Measurements from ENCODE around the gene OXT.
A peak's percentile ranks its signal among the peaks of the same experiment; 100 is the strongest.
"Not testable (repeated sequence)": the region's sequence is repeated elsewhere in the genome, so short reads cannot be mapped to it uniquely, and the experiment has no call there.

OXT gene

DNA sequence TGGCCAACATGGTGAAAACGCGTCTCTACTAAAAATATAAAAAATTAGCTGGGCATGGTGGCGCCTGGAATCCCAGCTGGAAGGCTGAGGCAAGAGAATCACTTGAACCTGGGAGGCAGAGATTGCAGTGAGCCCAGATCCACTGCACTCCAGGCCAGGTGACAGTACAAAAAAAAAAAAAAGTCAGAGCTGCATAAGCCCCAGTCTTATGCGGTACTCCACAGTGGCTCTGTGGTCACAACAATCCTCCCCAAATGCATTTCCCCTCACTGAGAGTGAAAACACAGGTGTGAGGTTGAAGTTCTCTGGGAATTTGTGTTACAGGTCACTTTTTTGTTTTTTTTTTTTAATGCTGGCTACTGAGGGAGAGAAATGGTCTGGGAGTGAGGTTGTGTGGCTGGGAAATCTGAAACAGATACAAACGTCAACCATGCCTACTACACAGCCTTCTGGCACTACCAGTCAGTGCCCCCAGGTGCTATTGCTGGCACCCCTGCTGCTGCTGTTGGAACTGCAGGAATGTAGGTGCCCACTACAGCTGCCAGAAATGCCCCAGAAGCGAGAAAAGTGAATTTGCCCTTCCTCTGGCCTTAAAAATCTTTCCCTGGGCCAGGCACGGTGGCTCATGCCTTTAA is 19.9 kb upstream of the OXT start:
- DNase-seq, result no peak

DNA sequence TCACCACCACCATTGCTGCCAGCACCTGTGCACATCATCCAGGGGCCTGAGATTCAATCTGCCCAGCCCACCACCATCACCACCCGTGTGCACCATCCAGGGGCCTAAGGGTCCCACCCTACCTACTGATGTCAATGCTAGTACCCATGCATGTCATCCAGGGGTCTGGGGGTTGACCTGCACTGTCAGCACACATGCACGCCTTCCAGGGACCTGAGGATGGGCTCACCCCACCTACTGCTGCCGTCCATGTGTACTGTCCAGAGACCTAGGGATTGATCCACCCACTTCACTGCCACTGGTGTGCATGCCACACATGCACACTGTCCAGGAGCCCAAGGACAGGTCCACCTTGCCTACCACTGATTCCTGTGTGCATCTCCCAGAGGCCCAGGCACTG is 11.9 kb upstream of the OXT start:
- DNase-seq, result no peak

DNA sequence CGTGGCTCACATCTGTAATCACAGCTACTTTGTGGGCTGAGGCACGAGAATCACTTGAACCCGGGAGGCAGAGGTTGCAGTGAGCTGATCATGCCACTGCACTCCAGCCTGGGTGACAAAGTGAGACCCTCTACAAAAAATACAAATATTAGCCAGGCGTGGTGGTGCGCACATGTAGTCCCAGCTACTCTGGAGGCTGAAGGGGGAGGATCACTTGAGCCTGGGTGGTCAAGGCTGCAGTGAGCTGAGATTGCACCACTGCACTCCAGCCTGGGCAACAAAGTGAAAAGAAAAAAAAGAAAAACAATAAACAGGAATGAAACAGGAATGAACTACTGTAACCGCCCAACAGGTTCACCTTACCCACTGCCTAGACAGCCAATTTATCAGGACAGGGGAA is 7.3 kb upstream of the OXT start:
- DNase-seq, result not testable (repeated sequence)

DNA sequence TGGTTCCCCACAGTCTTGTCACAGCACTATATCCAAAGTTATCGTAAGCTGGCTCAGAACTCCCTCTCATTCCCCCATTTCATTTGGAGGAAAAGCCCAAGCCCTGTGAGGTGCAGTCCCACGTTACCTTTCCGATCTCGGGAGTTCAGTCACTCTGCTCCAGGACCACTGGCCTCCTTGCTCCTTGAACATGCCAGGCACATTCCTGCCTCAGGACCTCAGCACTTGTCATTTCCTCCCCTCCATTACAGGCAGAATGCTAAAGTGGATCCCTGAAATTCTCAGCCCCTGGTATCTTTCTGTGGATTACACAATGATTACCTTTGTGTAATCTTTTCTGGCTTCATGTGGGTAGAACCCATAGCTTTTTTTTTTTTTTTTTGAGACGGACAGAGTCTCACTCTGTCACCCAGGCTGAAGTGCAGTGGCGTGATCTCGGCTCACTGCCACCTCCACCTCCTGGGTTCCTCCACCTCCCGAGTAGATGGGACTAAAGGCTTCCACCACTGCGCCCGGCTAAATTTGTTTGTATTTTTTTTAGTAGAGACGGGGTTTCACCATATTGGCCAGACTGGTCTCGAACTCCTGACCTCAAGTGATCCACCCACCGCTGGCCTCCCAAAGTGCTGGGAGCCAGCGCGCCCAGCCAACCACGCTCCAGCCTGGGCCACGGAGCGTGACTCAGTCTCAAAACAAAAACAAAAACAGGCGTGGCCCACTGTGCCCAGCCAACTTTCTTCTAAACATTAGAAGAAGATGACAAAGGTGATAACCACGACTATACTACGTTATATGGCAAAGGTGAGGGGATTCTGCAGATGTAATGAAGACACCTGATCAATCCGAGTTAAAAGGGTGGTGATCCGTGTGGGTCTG is 4.0 kb upstream of the OXT start:
- DNase-seq, result no peak

DNA sequence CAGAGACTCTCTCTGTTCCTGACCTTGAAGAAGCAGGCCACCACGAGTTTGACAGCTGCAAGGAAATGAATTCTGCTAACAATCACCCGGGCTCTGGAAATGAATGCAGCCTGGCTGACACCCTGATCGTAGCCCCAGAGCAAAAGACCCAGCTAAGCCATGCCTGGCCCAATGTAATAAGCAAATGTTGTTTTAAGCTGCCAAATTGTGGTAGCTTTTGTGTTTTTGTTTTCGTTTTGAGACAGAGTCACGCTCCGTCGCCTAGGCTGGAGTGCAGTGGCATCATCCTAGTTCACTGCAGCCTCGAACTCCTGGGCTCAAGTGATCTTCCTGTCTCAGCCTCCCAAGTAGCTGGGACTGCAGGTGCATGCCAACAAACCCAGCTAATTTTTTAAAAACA is 3.3 kb upstream of the OXT start:
- no peak for DNase-seq

DNA sequence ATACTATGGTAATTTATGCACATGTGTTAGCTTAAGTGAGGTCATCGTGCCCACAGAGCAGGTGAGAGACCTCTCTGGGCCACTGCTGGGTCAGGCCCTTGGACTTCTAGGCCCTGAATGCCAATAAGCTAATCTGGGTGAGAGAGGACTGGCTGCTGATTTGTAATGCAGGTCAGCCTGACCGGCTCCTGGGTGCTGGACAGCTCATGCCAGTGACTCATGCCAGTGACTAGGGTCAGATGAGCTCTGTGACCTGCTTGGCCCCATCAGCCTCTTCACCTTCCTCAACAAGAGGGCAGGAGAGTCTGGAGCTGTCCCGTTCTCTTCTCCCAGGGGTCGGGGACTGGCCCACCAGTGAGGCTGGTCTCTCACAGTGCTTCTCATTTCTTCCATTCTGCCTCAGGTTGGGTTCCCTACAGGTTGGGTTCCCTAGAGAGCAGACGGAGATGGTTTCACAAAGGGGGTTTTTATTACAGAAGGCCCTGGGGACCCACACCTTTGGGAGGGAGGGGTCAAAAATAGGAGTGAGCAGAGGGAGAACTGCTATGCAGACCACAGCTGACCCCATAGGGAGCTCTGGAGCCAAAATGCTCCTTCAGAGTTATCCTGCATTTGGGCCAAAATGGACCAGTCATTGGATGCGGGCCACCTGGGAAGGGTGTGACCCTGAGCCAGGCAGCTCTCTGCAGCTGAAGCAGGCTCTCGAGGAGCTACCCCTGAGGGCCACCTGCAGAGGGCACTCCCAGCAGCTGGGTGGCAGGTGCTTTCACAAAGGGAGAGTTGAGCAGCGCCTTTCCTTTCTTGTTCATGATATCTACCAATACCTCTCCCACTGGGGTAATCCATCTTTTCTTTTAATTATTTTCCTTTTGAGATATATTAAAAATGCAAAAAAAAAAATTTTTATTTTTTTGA is 2.2 kb upstream of the OXT start:
- peak; percentile 40 for DNase-seq

DNA sequence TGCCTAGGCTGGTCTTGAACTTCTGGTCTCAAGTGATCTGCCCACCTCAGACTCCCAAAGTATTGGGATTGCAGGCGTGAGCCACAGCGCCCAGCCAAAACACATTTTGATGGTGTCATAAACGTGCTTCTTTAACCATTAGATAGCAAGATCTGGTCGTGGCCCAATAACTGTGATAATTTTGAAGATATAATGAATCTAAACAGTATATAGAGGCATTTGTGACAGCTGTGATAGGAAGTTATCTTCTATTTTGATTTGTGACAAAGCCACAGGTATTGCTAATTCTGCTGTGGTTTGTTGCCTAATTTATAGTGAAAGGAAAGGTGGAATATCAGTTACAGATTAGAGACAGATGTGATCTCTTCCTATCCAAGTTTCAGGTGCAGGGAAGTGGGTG is 695 bp upstream of the OXT start:
- no peak for DNase-seq

DNA sequence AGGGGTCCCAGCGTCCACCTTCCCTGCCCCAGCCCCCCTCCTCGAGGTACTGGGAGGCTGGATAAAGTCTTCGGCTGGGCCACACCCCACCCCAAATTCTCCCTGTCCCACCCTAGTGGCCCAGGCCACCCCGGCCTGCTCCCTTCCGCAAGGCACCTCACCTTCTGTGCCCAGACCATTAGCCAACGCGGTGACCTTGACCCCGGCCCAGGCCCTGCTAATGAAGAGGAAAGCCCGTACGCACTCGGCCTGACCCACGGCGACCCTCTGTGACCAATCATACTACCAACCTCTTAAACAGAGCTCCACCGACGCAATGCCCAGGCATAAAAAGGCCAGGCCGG is 182 bp upstream of the OXT start:
- DNase-seq, result no peak

DNA sequence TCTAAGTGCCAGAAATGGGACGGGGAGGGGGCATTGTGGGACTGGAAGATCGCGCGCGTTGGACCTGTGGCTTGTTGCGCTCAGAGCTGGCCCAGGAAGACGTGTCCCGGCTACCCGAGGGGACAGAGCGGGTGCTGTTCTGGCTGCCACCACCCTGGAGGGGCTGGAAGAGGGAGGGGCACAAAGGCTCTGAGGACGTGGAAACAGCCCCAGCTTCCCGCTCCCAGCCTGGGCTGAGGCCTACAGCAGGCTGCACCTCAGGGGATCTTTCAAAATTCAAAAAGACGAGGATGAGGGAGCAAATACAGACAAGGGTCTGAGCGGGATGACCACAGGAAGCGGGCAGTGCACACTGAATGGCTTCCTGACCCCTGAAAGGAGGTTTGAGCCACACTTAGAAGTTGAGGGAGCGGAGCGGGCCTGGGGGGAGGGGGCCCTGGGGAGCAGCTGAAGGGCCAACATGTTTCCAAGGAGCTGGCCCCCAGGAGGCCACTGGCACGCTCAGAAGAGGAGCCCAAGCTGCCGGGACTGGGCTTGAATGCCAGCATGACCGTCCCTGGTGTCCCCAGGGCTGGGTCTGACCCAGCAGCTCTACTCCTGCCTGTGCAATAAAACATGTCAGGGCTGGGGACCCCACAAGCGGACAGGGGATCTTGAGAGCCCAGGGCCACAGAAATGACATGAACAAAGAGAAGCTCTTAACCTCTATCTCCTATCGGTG is 1.3 kb downstream of the OXT start:
- DNase-seq, result no peak

DNA sequence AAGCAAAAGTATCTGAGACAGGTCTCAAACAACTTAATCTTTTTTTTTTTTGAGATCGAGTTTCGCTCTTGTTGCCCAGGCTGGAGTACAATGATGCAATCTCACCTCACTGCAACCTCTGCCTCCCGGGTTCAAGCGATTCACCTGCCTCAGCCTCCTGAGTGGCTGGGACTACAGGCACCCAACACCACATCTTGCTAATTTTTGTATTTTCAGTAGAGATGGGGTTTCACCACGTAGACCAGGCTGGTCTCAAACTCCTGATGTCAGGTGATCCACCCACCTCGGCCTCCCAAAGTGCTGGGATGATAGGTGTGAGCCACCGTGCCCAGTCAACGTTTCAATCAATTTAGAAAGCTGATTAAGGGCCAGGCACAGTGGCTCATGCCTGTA is 1.8 kb downstream of the OXT start:
- DNase-seq, result not testable (repeated sequence)

DNA sequence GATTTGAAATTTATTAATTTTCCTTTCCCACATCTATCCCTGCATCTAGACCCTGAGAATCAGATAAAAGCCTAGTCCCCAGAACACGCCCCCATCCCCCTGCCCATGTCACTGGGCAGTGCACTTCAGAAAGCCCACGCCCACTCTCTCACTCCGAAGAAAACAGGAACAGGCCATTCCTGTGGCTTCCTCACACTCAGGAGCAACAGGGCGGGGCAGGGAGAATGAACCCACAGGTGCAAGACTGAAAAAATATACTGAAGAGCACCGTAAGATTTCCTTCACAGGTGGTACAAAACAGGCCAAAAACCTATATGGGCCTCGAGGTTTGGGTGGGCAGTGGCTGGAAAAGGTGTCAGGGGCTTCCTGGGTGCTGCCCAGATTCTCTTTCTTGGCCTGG is 3.4 kb downstream of the OXT start:
- no peak for DNase-seq

DNA sequence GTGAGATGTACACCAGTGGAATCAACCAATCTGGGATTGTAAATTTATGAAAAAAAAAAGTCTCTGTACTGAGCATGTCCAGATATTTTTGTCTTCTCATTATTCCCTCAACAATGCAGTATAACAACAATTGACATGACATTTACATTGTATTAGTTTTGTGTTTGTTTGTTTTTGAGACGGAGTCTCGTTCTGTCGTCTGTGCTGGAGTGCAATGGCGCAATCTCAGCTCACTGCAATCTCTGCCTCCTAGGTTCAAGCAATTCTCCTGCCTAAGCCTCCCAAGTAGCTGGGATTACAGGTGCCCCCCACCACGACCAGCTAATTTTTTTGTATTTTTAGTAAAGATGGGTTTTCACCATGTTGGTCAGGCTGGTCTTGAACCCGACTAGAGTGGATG is 3.9 kb downstream of the OXT start:
- DNase-seq, result not testable (repeated sequence)

DNA sequence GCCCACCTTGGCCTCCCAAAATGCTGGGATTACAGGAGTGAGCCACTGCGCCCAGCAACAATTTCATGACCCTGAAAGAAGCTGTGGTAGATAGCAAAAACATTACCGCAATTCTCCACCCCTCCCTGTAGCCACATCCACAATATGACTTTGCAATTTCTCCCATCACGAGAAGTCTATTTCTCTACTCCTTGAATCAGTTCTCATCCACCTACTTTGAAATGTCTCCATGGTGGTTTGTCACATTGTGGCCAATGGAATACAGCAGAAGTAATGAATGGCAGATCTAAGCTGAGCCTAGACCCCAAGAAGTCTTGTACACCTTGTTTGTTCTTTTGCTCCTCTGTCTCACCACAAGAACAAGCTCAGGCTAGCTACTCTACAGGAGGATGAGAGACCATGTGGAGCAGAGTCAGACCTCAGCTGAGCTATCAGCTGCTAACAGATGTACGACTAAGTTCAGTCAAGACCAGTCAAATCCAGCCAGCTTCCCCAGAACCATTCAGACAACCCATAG is 6.3 kb downstream of the OXT start:
- no peak for DNase-seq

DNA sequence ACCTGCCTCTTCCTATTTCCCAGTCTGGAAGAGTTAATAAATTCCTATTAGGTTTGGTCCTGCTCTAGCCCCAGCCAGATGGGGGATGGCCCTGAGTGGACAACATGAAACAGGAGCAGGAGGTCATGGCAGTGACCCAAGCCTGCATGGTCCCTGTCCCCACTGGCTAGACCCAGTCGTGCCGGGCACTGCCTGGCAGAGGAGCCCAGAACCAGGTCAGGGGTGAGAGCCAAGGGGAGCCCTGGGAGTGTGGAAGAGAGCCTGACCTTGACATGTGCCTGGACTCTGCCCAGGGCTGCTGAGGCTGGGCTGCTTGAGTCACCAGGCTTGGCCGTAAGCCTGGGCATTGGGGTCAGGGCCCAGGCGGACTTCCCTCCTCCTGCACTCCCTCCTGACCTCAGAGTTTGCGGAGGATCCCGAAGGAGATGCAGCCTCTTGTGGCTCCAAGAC is 9.5 kb downstream of the OXT start:
- DNase-seq, result no peak

DNA sequence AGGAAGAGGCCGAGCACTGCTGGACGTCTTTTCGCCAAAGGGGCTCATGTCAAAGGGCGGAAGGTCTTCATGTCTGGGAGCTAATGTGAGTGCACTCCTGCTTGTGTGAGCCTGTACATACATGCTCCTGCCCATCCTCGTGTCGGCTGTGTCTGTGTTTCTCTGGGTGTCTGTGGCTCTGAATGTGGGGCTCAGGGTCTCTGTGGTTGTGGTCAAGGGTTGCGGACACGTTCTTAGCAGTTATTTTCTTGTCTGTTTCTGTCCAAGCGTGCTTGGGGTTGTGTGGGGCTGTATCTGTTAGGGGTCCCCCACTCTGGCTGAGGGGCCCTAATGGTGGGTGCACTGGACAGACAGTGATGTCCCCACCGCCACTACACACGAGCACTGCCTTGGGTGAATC is 10.2 kb downstream of the OXT start:
- DNase-seq, result no peak

DNA sequence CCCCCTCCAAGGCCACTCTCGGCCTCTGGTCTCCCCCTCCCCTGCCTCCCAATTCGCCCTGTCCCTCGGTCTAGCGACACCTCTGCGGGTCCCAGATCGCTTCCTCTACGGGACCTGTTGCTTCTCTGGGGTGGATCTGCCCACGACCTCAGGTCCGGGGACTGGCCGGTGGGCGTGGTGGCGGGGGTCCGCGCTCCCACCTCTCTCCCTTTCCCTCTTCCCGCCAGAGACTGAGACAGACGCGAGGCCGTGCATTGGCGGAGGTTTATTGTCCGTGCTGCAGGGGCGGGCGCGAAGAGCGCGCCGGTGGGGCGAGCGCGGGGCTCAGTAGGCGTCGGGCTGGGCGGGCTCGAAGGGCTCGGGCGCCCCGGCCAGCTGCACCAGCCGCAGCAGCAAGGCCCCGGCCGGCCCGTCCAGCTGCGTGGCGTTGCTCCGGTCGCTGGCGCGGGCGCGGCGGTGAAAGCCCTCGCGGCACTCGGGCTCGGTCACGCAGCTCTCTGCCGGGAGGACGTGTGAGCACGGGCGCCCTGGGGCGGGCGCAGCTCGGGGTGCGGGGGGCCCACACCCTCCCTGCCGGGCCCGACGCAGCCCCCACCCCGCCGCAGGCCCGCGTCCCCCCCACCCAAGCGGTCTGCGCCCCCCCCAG is 11.0 kb downstream of the OXT start:
- DNase-seq, result no peak

DNA sequence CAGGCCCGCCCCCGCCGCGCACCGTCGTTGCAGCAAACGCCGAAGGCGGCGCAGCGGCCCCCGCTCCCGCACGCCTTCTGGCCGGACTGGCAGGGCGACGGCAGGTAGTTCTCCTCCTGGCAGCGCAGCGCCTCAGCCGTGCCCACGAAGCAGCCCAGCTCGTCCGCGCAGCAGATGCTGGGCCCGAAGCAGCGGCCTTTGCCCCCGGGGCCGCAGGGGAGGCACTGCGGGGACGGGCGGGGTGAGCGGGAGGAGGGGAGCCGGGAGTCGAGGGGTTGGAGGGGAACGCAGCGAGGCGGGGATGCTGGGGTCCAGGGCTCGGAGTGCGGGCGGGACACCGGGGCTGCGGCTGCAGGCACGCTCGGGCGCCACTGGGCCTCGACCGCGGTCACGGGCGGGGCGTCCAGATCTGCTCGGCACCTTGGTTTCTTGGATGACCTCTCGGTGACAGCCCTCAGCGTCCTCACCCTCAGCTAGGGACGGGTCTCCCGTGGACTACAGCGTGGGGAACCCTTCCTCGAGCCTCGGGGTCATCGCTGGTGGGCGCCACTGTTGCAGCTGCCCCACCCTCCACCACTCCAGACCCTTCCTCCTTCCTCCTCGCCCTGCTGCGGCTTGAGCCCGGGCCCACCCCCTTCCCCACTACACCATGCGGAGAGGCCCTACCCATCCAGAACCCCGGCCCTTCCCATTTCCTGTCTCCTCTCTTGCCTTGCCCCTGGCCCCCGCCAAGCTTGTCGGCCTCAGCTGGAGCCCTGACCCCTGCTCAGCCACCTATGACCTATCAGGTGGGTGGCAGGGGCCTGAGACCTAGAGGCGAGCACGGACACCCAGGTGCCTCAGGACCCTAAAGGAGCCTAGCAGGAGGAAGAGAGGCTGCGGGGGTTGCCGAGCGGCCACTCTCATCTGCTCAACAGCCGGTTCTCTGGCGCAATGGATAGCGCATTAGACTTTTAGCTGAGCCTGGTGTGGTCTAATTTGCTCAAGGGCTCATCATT is 11.8 kb downstream of the OXT start:
- DNase-seq, result no peak

DNA sequence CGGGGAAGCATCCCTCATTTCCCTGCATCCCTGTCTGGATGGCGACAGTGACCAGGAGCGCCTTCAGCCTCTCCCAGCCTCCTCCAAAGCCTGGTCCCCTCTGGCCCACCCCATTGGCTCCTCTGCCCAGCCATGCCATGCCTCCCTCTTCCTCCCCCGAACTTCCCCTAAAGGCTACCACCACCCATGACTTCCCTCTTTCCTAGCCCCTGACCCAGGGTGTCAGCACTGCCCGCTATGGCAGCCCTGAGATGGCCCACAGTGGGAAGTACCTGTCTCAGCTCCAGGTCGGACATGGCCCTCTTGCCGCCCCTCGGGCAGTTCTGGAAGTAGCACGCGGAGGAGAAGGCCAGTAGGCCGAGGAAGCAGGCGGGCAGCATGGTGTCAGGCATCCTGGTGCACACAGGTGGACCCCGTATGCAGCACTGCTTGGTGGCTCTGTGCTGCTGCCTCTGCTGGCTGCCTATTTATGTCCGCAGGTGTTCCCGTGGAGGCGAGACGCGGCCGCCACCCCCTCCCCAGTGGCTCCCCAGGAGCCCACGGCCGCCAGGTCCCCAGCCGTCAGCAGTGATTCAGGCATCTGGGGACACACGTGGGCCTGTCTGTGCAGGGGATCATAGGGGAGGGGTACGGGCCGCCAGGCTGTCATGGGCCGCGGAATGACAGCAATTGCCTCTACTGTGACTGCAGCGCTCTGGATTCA is 13.0 kb downstream of the OXT start, which contains the start of gene AVP:
TSS of gene AVP (minus strand) at position 442 of the 703 bp plus-strand sequence. CDS start at position 392, 50 bp downstream.
- no peak for DNase-seq

DNA sequence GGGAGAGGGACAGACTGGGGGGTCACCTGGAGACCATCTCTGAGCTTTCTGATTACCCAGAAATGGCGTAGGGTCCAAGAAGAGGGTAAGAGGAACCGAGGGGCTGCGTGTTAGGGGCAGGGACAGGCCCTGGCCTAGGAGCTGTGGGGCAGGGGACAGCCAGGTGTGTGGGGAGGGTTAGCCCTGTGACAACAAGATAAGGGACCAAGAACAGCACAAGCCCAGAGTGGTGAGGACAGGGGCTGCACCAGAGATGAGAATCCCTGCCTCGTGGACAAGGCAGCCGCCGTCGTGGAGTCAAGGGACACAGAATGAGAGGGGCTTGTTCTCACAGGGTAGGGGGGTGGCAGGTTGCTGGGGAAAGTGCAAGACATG is 13.6 kb downstream of the OXT start:
- DNase-seq, result no peak

DNA sequence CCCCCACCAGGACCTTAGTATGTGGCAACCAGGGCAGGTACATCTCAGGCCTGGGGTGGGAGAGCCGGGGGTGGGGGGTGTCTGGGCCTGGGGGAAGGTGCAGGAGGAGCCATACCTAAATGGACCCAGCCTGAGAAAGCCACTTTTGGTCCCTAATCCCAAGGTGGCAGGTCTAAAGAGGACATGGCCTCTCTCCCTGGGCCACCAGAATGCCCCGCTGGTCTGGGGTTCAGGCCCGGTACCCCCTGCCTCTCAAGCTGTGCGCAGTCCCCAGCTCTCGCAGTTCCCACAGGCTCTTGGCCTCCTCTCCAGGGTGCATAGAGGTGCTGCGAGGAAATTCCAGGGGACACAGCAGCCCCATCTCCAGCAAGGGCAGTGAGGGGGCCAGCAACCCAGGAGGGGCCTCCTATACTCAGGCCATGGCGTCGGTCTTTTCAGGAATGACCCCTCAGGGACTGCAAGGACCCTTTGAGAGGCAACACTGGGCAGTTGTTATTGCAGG is 14.2 kb downstream of the OXT start:
- DNase-seq, result no peak
